Liver (tissue), 9 donors: Measurements from ENCODE around the gene EPB41L4A. TPM values are rescaled to one million over a fixed set of nuclear protein-coding genes. Genes with fewer than 3 reads are reported as not detected.

Experiments used
- DNase-seq: peaks from one replicate; pipeline ENCODE4 v3.0.0-alpha.2; 2017; ENCODE audit warnings: low spot score
- H3K27ac ChIP-seq, 2 donors: one replicate each; pipeline ENCODE4 v1.7.0; 2013; ENCODE audit warnings: inconsistent platforms in 2 of 2, low read length in 2 of 2, control low read depth in 1 of 2, low read depth in 1 of 2, mild to moderate bottlenecking in 1 of 2
- H3K27me3 ChIP-seq, 4 donors: one replicate each; pipeline versions ENCODE4 v1.6.1 to v1.7.0; 2013; ENCODE audit warnings: low read length in 3 of 4, inconsistent platforms in 1 of 4, mild to moderate bottlenecking in 1 of 4, moderate library complexity in 1 of 4; ENCODE audit not compliant: control insufficient read depth in 4 of 4, insufficient read depth in 4 of 4
- H3K36me3 ChIP-seq, 4 donors: one replicate each; pipeline versions ENCODE4 v1.6.1 to v1.7.0; 2013; ENCODE audit warnings: low read length in 3 of 4, mild to moderate bottlenecking in 3 of 4, low read depth in 1 of 4, moderate library complexity in 1 of 4; ENCODE audit not compliant: control insufficient read depth in 4 of 4, insufficient read depth in 3 of 4
- H3K4me1 ChIP-seq, 4 donors: one replicate each; pipeline versions ENCODE4 v1.6.1 to v1.7.0; 2013; ENCODE audit warnings: low read length in 3 of 4, mild to moderate bottlenecking in 3 of 4, moderate library complexity in 1 of 4; ENCODE audit not compliant: control insufficient read depth in 4 of 4, insufficient read depth in 4 of 4
- H3K4me3 ChIP-seq, 3 donors: one replicate each; pipeline versions ENCODE4 v1.6.1 to v1.7.0; 2013; ENCODE audit warnings: low read length in 3 of 3, control low read depth in 1 of 3, low read depth in 1 of 3, mild to moderate bottlenecking in 1 of 3
- H3K9ac ChIP-seq, 2 donors: one replicate each; pipeline ENCODE4 v1.7.0; 2013; ENCODE audit warnings: low read length in 2 of 2, mild to moderate bottlenecking in 2 of 2, moderate library complexity in 2 of 2, control low read depth in 1 of 2, low read depth in 1 of 2
- H3K9me3 ChIP-seq, 4 donors: one replicate each; pipeline versions ENCODE4 v1.6.1 to v1.7.0; 2013; ENCODE audit warnings: low read length in 3 of 4; ENCODE audit not compliant: control insufficient read depth in 4 of 4
- ATF3 ChIP-seq: IDR thresholded peaks from 2 replicates; pipeline ENCODE4 v1.6.1; 2016; ENCODE audit warnings: antibody characterized with exemption
- CTCF ChIP-seq: fragments of 150-350 bp; IDR thresholded peaks from 2 replicates; pipeline ENCODE4 v1.5.1; 2017; ENCODE audit warnings: improper control_type of control experiment, low read depth, low read length; ENCODE audit not compliant: missing input control
- EGR1 ChIP-seq, 2 donors: IDR thresholded peaks; 2 replicates each; pipeline ENCODE4 v1.6.1; 2016 to 2018; ENCODE audit warnings: antibody characterized with exemption in 2 of 2, low read depth in 2 of 2
- FOXA1 ChIP-seq: IDR thresholded peaks from 2 replicates; pipeline ENCODE4 v1.6.1; 2016; ENCODE audit warnings: antibody characterized with exemption
- FOXA2 ChIP-seq: IDR thresholded peaks from 2 replicates; pipeline ENCODE4 v1.6.1; 2016; ENCODE audit warnings: antibody characterized with exemption
- GABPA ChIP-seq, 2 donors: IDR thresholded peaks in 1 of 2; conservative IDR thresholded peaks in 1 of 2; 2 replicates each; pipeline ENCODE4 v1.6.1; 2016; ENCODE audit warnings: antibody characterized with exemption in 2 of 2, mild to moderate bottlenecking in 1 of 2, moderate library complexity in 1 of 2
- HNF4A ChIP-seq, 2 donors: conservative IDR thresholded peaks; 2 replicates each; pipeline ENCODE4 v1.6.1; 2016; ENCODE audit warnings: antibody characterized with exemption in 2 of 2, mild to moderate bottlenecking in 2 of 2
- HNF4G ChIP-seq: IDR thresholded peaks from 2 replicates; pipeline ENCODE4 v1.6.1; 2016; ENCODE audit warnings: antibody characterized with exemption
- JUND ChIP-seq, 2 donors: IDR thresholded peaks; 2 replicates each; pipeline ENCODE4 v1.6.1; 2016; ENCODE audit warnings: antibody characterized with exemption in 2 of 2
- MAX ChIP-seq: IDR thresholded peaks from 2 replicates; pipeline ENCODE4 v1.6.1; 2016; ENCODE audit warnings: antibody characterized with exemption
- NR2F2 ChIP-seq: IDR thresholded peaks from 2 replicates; pipeline ENCODE4 v1.6.1; 2016; ENCODE audit warnings: antibody characterized with exemption
- RAD21 ChIP-seq, 2 donors: IDR thresholded peaks; 2 replicates each; pipeline ENCODE4 v1.6.1; 2016; ENCODE audit warnings: antibody characterized with exemption in 2 of 2, mild to moderate bottlenecking in 2 of 2
- REST ChIP-seq: IDR thresholded peaks from 2 replicates; pipeline ENCODE4 v1.6.1; 2016; ENCODE audit warnings: antibody characterized with exemption, mild to moderate bottlenecking
- RXRA ChIP-seq, 2 donors: IDR thresholded peaks; 2 replicates each; pipeline ENCODE4 v1.6.1; 2017 to 2018; ENCODE audit warnings: antibody characterized with exemption in 2 of 2, mild to moderate bottlenecking in 1 of 2
- SP1 ChIP-seq: IDR thresholded peaks from 2 replicates; pipeline ENCODE4 v1.6.1; 2018; ENCODE audit warnings: antibody characterized with exemption, mild to moderate bottlenecking
- TAF1 ChIP-seq: conservative IDR thresholded peaks from 2 replicates; pipeline ENCODE4 v1.6.1; 2016; ENCODE audit warnings: antibody characterized with exemption, mild to moderate bottlenecking
- YY1 ChIP-seq: IDR thresholded peaks from 2 replicates; pipeline ENCODE4 v1.6.1; 2016; ENCODE audit warnings: antibody characterized with exemption, mild to moderate bottlenecking
- ZBTB33 ChIP-seq: IDR thresholded peaks from 2 replicates; pipeline ENCODE4 v1.6.1; 2016; ENCODE audit warnings: antibody characterized with exemption
- WGBS: extraction: QIAGEN DNeasy Blood & Tissue Kit; methylation state at CpG from one replicate; pipeline ENCODE4 v1.1.7; 2013; 5-methylcytosine and 5-hydroxymethylcytosine counted together
- polyA plus RNA-seq, 2 donors: library from polyadenylated mRNA; stranded (reverse) in 1 of 2; unstranded in 1 of 2; fragments of 200-250 nt in 1 of 2; fragments of >200 nt in 1 of 2; fragmentation: Nextera tagmentation in 1 of 2; extraction: Ambion mirVana in 1 of 2; gene quantifications; one replicate each; pipeline versions ENCODE4 v1.2.1 to v1.2.3, GENCODE V29; 2013 to 2015
- total RNA-seq, 2 donors: library from RNA; depleted of rRNA; stranded (reverse); fragments of >200 nt; gene quantifications; one replicate each; pipeline ENCODE4 v1.2.3, GENCODE V29; 2014
- donor health status: healthy.
- donor health status: healthy.
- donor health status: healthy.
- donor health status: healthy.
- donor health status: healthy.

Gene EPB41L4A
- total and polyA plus RNA-seq, 4 donors: 1.1 to 8.0 (median 3.9) TPM

GRCh38 chr5:112146323-112147226 lies 272.5 kb downstream of the EPB41L4A start:
- no peaks in the 10 kb centered on the region for H3K36me3 ChIP-seq
- DNase-seq: peak; percentile 62
- H3K27me3 ChIP-seq: peaks cover 0 to 3% (median 0%) of the 10 kb centered on the region in 4 donors
- 37% methylated on average over 6 of the region's 6 CpGs for WGBS
- H3K27ac ChIP-seq: no peak overlapping the region
- peaks cover 0 to 9% (median 3%) of the 10 kb centered on the region in 4 donors for H3K4me1 ChIP-seq
- no peak for TF ChIP-seq JUND (IDR thresholded peaks at IDR 0.05)
- TF ChIP-seq CTCF: peak; percentile 93
- peak; percentile 99 for TF ChIP-seq RAD21 (IDR thresholded peaks at IDR 0.05)
- no peaks in the 10 kb centered on the region for H3K9me3 ChIP-seq
- H3K4me3 ChIP-seq: no peak overlapping the region
- H3K9ac ChIP-seq: no peak overlapping the region

GRCh38 chr5:112143690-112144089 lies 275.4 kb downstream of the EPB41L4A start:
- Histone ChIP-seq H3K27me3 (peaks cover 0 to 3% (median 0%) of the 10 kb centered on the region in 4 donors), H3K36me3 (no peaks in the 10 kb centered on the region), H3K4me3 (no peak overlapping the region), H3K4me1 (peaks cover 0 to 9% (median 3%) of the 10 kb centered on the region in 4 donors), H3K9ac (no peak overlapping the region), H3K27ac (no peak overlapping the region), H3K9me3 (no peaks in the 10 kb centered on the region)
- TF ChIP-seq YY1 (no peak), FOXA2 (no peak), REST (no peak), ZBTB33 (no peak), CTCF (no peak), NR2F2 (no peak), TAF1 (no peak), RAD21 (IDR thresholded peaks at IDR 0.05) (no peak), FOXA1 (no peak), HNF4A (conservative IDR thresholded peaks at IDR 0.05) (no peak), HNF4G (no peak), RXRA (IDR thresholded peaks at IDR 0.05) (no peak), SP1 (no peak), ATF3 (no peak), MAX (no peak), JUND (IDR thresholded peaks at IDR 0.05) (no peak), EGR1 (IDR thresholded peaks at IDR 0.05; ENCODE audit: low read depth in 2 of 2) (no peak), GABPA (IDR thresholded peaks at IDR 0.05 in 1 of 2, conservative IDR thresholded peaks at IDR 0.05 in 1 of 2) (no peak)
- WGBS: 76% methylated on average over 1 of the region's 1 CpG
- DNase-seq: no peak
